Measurements from ENCODE around the gene MAB21L3. TPM values are rescaled to one million over a fixed set of nuclear protein-coding genes. Genes with fewer than 3 reads are reported as not detected.

The MAB21L3 gene
- total RNA-seq, 1 donor from 2014 or later: not detected

- DNase-seq (ENCODE audit: low spot score) (no peak), ATAC-seq (no peak)
- intact Hi-C loops (cut with DNase I): no loop called here
Measured at GRCh38 chr1:116157096-116157495, 45.9 kb downstream of the MAB21L3 start.

DNA sequence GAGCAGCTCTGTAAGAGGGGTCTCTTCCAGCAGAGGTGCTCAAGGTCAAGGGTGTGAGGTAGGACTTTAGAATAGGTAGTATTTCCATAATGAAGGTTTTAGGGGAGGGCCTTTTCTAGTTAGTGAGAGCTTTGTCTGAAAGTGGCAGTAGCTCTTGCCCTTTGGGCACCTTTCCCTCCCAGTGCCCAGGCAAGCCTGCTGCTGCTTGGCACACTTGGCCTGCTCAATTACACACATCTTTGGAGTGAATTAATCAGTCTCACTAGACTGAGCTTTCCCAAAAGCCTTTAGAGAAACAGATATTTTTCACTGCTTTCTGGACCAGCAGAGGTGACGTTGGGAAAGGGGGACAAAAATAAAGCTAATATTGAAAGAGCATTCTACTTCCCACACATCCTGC is 48.0 kb downstream of the MAB21L3 start:
- ATAC-seq (no peak), DNase-seq (ENCODE audit: low spot score) (no peak)
- intact Hi-C loops (cut with DNase I): no loop called here

DNA sequence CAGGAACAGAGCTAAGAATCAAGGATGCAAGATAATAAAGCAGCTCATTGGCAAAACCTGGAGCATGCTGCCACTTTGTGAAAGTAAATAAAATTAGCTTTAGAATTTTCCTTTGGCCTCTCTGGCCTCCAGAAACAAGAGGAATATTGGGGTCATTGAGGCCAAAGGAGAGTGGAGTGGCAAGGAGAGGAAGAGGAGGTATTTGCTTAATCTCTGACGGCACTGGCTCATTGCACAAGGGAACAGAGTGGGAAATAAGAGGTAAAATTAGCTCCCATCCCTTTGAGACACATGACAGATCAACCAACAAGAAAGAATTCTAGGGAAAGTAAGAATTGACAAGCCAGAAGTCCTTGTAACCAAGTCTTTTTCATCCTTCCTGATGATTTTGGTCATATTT is 48.4 kb downstream of the MAB21L3 start:
- DNase-seq (ENCODE audit: low spot score) (no peak), ATAC-seq (no peak)
- intact Hi-C loops (cut with DNase I): no loop called here

DNA sequence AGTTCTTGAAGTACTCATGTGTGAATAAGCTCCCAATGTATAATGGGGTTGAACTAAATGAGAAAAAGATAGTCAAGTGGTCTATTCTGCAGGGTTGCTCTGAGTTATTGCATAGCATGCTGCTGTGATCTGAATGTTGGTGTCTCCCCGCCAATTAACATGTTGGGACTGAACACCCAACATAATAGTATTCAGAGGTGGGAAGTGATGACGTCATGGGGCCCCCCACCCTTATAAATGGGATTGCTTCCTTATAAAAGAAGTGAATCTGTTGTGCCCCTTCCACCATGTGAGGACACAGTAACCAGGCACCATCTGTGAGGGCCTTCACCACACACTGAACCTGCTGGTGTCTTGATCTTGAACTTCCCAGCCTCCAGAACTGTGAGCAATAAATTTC is 50.2 kb downstream of the MAB21L3 start:
- no peak for ATAC-seq
- intact Hi-C loops (cut with DNase I): no loop called here
- DNase-seq (ENCODE audit: low spot score): no peak

DNA sequence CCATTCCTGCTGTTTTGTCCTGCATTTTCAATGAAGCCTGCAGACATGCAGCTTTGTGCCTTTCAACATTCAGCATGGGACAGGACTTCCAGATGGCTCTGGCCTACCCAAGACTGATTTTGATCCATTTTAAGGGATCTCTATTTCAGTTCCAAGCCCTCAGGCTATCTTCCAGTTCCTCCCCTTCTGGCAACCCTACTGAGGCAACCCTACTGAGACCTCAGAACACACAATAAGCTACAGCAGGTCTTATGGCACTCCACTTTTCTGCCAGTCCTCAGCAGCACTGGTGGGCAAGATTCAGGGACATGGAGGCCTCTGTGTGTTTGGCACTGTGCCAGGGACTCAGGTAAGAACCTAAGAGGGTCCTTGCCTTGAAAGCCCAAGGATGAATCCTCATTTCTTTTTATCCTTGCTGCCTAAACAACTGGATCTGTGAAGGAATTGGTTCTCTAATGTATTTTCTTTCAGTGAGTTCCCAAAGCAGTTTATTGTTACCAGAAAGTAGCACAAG is 50.7 kb downstream of the MAB21L3 start:
- intact Hi-C loops (cut with DNase I): no loop called here
- DNase-seq (ENCODE audit: low spot score) (no peak), ATAC-seq (no peak)

- DNase-seq (ENCODE audit: low spot score): no peak
- intact Hi-C loops (cut with DNase I): no loop called here
- ATAC-seq: no peak
Measured at GRCh38 chr1:116163533-116163932, 52.3 kb downstream of the MAB21L3 start.

DNA sequence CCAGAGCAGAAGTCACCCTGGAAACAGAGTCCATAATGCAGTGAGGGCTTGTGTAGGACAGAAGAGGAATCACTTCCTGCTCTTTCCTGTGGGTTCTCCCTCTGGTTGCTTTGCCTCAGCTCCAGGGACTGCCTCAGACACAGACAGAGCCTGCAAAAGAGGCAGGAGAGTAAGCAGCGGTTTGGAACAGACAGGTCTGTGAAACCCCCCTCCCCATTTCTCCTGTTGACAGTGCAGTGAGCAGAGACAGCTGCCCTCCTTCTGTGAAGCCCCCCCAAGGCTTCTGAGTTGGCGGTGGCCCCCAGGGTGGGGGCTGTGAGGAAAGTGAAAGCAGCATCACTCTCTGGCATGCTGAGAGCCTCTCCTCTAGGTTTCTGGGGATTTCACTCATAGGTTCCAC is 53.0 kb downstream of the MAB21L3 start:
- no peak for ATAC-seq
- intact Hi-C loops (cut with DNase I): no loop called here
- no peak for DNase-seq (ENCODE audit: low spot score)

GRCh38 chr1:116164604-116165368 is 53.6 kb downstream of the MAB21L3 start:
- DNase-seq (ENCODE audit: low spot score) (no peak), ATAC-seq (peak; percentile 3)
- intact Hi-C loops (cut with DNase I): no loop called here

GRCh38 chr1:116165572-116165971 is 54.4 kb downstream of the MAB21L3 start:
- DNase-seq (ENCODE audit: low spot score) (no peak), ATAC-seq (peak; percentile 47)
- intact Hi-C loops (cut with DNase I): no loop called here

- intact Hi-C loops (cut with DNase I): no loop called here
- DNase-seq (ENCODE audit: low spot score) (no peak), ATAC-seq (peak; percentile 16)
Measured at GRCh38 chr1:116166011-116166571, 54.9 kb downstream of the MAB21L3 start.

- DNase-seq (ENCODE audit: low spot score): no peak
- ATAC-seq: no peak
- intact Hi-C loops (cut with DNase I): no loop called here
Measured at GRCh38 chr1:116166655-116167054, 55.5 kb downstream of the MAB21L3 start.

DNA sequence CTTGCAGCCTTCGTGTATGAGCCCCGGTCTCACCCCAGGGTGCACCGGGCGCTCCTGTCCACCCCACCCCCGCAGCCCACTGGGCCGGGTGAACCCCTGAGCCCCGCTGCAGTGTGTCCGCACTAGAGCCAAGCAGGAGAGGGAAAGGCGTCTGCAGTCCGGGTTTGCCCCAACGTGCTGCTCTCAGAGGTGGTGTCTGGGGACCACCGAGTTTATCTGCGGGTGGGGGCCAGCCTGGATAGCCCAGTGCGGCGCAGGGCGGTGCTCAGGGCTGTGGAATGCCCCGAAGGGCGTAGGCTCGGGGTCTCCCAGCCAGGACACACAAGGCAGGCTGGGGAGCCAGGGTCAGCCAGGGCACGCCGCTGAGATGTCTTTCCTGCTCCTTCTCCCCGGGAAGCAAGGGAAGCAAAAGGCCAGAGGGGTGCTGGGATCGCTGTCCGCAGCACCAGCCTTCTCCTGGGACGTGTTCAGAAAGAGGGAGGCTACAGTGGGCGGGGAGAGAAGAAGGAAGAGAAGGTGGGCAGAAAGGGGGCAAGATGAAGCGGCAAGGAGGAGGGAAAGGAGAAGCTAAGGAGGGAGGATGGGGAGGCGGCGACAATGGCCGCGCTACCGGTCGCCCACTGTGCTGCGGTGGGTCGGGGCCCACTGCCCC is 56.6 kb downstream of the MAB21L3 start:
- ATAC-seq (peak; percentile 29), DNase-seq (ENCODE audit: low spot score) (no peak)
- intact Hi-C loops (cut with DNase I): no loop called here

DNA sequence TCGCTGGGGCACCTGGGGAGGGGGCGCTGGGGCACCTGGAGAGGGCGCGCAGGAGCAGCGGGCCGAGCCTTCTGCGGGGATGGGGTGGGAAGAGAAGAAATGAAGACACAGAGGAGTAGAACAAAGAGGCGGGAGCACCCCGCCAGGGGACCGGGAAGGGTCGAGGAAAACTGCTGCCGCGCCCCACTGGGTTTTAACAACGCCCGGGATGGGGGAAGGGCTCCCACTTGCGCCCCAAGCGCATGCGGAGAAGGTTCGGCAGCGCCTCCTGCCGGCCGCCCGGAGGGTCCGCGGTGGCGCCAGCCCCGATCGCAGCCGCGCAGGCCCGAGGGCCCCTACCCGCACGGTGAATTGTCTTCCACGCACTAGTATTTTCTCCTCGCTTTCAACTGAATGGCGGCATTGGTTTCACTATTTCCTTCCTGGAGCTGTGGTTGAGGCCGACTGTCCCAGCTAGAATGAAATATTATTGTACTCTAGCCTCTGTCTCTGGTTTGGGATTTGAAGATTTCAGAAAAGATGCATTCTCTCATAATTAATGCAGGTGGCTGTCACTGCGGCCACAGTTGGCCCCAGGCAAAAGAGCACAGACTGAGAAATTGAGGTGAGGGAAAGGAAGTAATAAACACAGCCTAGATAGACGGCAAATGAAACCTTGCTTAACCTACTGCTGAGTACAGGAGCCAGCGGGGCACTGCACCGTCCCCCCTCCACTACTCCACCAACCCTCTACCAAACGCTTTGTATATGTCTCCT is 57.3 kb downstream of the MAB21L3 start:
- peak; percentile 91 for DNase-seq (ENCODE audit: low spot score)
- intact Hi-C loops (cut with DNase I): no loop called here

DNA sequence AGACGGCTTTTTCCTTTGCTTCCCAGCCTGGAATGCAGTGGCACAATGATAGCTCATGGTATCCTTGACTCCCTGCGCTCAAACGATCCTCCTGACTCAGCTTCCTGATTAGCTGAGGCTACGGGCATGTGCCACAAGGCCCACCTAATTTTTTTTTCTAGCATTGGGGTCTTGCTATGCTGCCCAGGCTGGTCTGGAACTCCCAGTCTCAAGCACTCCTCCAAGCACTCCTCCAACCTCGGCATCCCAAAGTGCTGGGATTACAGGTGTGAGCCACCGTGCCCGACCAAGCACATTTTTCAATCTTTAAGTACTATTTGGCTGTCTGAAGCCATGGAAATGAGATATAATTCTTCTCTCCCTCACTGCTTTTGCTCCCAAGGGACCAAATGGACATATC is 58.7 kb downstream of the MAB21L3 start:
- intact Hi-C loops (cut with DNase I): no loop called here
- no peak for DNase-seq (ENCODE audit: low spot score)
- no peak for ATAC-seq

More for the DNA sequence above, 57.3 kb downstream of the MAB21L3 start:
- ATAC-seq: peak; percentile 93

- intact Hi-C loops (cut with DNase I): no loop called here
- ATAC-seq (no peak), DNase-seq (ENCODE audit: low spot score) (no peak)
Measured at GRCh38 chr1:116170721-116171589, 59.8 kb downstream of the MAB21L3 start.

DNA sequence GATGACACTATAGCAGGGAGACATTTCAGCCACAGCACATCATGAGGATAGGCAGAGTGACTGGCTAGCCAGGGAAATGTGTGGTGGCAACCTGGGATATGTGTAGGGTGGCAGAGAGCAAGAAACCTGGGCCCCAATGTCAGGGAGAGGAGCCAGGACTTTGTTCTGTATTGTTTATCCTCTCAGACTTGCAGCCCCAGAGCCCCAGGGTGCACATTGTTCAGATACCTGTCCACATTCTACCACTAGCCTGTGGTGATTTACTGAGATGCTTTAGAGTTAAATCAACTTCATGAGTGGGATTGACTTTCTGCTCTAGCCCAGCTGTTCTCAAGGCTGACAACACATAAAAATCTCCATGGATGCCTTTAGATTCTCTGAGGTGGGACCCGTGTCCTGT is 61.5 kb downstream of the MAB21L3 start:
- no peak for DNase-seq (ENCODE audit: low spot score)
- intact Hi-C loops (cut with DNase I): no loop called here
- ATAC-seq: no peak

DNA sequence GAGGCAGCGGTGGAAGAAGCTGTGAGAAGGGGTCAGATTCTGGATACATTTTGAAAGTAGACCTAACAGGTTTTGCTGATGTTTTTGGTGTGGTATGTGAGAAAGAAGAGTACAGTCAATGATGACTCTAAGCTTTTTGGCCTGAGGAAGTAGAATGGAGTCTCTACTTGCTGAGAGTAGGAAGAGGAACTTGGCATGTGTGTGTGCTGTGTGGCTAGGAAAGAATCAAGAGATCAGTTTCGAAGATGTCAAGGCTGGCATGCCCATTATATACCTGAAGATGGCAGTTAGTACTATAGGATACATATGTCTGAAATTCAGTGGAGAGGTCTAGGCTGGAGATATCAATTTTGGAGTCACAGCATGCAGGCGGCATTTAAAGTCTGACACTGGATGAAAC is 64.4 kb downstream of the MAB21L3 start:
- intact Hi-C loops (cut with DNase I): no loop called here
- no peak for DNase-seq (ENCODE audit: low spot score)
- no peak for ATAC-seq

DNA sequence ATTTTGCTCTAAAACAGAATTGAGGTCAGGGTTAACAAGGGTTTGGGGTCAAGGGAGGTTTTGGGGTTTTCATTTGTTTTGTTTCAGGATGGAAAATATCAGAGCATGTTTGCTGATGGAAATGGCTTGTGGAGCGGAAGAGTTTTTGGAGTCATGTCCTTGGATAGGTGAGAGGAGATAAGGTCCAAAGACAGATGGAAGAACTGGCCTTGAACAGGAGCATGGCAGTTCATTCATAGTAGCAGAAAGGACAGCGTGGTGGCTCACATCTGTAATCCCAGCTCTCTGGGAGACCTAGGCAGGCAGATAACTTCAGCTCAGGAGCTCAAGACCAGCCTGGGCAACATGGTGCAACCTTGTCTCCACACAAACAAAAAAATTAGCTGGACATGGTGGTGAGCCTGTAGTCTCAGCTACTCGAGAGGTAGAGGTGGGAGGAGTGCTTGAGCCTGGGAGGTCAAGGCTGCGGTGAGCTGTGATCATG is 65.1 kb downstream of the MAB21L3 start:
- ATAC-seq (no peak), DNase-seq (ENCODE audit: low spot score) (no peak)
- intact Hi-C loops (cut with DNase I): no loop called here

Measured in sciatic nerve (tissue), 2 donors.